ENCODE results near the gene PINK1.
"Not testable (repeated sequence)": the region's sequence is repeated elsewhere in the genome, so short reads cannot be mapped to it uniquely, and the experiment has no call there.

The PINK1 gene

GRCh38 chr1:20633190-20634064, at the start of gene PINK1:
TSS of gene PINK1 (plus strand) at chr1:20633458. CDS start at chr1:20633549, 91 bp downstream.
- DNase-seq (ENCODE audit: low spot score): peak; percentile 80

- no peak for DNase-seq (ENCODE audit: low spot score)
Observed at GRCh38 chr1:20584890-20585289, 48.4 kb upstream of the PINK1 start.

DNA sequence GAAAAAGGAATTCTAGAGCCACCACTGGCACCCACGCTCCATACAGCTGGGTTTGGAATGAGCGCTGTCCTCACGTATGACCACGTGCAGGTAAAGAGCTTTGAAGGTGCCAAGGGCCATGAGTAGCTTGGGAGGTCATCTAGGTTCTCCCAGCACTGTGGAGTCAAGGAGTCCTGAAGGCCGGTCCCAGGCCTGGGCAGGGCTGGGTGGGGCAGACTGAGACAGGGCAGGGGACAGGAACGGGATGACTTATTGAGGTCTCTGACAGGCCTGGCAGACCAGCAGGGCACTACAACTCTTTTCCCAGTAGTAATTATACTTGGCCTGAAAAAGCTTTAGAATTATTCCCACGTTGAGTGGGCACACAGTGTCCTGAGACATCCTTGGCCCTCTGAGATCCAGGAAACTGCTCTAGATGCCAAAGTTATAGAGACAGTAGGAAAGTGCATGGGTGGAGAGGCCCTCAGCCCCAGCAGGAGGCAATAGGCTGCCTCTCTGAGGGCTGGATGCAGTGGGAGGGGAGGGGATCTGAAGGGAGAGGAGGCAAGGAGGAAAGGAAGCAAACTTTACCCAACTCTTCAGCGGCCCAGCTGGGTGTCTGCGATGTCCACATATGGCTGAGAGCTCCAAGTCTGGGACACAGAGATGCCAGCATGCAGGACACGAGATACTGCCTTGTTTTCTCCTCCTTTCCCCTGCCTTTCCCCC, 46.2 kb upstream of the PINK1 start:
- DNase-seq (ENCODE audit: low spot score): no peak

- DNase-seq (ENCODE audit: low spot score): no peak
Observed at GRCh38 chr1:20587661-20588053, 45.6 kb upstream of the PINK1 start.

- no peak for DNase-seq (ENCODE audit: low spot score)
Observed at GRCh38 chr1:20588634-20589225, 44.5 kb upstream of the PINK1 start, which contains the start of gene CDA. TSS of gene CDA (plus strand) at chr1:20589097. CDS start at chr1:20589130, 33 bp downstream.

GRCh38 chr1:20589331-20590278, 43.7 kb upstream of the PINK1 start:
- DNase-seq (ENCODE audit: low spot score): no peak

- no peak for DNase-seq (ENCODE audit: low spot score)
Observed at GRCh38 chr1:20590306-20590777, 42.9 kb upstream of the PINK1 start.

DNA sequence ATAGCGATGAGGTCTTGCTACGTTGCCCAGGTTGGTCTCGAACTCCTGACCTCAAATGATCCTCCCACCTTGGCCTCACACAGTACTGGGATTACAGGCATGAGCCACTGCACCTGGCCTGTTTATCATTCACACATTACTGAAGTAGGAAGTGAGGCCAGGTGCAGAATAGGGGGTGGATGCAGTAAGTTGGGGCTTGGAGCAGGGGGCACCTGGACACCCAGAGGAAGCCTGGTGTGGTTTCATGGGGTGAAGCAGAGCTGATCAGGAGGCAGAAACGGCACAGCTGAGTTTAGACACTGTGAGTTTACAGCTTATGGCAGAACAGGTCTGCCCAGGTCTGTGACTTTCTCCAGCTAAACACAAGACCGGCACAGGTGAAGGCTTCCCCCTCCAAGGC, 39.5 kb upstream of the PINK1 start:
- DNase-seq (ENCODE audit: low spot score): peak; percentile 19

- DNase-seq (ENCODE audit: low spot score): no peak
Observed at GRCh38 chr1:20594746-20595145, 38.5 kb upstream of the PINK1 start.

GRCh38 chr1:20596106-20596505, 37.2 kb upstream of the PINK1 start:
- DNase-seq (ENCODE audit: low spot score): no peak

DNA sequence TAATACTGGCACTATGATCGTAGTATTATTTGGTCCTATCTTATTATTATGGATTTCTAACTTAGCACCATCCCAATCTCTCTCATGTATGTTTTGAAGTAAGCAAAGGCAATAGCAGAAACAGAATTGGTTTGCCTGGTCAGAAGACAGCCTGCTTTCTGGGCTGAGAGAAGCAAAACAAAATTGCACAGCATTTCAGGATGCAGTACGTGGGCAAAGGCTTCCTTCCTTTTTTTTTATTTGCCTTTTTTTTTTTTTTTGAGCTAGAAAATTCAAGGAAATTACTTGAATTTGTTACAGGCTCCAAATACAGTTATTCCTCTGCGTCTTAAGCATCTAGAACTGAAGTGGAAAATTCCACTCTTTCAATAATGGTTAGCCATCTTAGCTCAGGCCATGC, 35.6 kb upstream of the PINK1 start:
- no peak for DNase-seq (ENCODE audit: low spot score)

- no peak for DNase-seq (ENCODE audit: low spot score)
Observed at GRCh38 chr1:20600156-20600555, 33.1 kb upstream of the PINK1 start.

DNA sequence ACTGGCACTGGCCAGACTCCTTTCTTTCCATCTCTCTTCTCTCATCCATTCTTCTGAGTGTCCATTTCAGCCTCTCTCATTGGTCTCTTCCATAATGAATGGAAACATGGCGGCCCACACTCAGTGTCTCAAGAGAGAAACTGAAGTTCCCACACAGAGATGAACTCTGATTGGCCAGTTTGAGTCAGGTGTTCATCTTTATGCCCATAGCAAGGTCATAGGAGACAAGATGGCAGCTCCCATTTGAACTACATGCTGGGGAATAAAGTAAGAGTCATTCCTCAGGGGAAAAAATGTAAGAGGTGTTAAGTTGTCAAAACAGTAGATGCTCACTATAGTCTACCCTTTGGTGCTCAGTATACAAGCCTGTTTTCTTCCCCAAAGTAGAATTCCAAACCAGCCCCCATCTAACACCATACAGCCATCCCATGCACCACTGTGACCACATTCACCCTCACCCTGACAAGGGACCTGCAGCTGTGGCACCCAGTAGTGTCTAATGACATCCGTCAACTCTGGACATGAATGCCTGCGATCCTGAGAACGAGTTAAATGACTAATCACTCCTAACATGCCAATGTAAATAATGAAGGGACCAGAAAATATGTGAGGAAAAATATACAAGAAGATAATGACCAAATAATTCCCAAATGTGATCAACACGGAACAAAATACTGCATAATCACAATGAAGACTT, 32.0 kb upstream of the PINK1 start:
- peak; percentile 38 for DNase-seq (ENCODE audit: low spot score)

- DNase-seq (ENCODE audit: low spot score): no peak
Observed at GRCh38 chr1:20602851-20603450, 30.3 kb upstream of the PINK1 start.

DNA sequence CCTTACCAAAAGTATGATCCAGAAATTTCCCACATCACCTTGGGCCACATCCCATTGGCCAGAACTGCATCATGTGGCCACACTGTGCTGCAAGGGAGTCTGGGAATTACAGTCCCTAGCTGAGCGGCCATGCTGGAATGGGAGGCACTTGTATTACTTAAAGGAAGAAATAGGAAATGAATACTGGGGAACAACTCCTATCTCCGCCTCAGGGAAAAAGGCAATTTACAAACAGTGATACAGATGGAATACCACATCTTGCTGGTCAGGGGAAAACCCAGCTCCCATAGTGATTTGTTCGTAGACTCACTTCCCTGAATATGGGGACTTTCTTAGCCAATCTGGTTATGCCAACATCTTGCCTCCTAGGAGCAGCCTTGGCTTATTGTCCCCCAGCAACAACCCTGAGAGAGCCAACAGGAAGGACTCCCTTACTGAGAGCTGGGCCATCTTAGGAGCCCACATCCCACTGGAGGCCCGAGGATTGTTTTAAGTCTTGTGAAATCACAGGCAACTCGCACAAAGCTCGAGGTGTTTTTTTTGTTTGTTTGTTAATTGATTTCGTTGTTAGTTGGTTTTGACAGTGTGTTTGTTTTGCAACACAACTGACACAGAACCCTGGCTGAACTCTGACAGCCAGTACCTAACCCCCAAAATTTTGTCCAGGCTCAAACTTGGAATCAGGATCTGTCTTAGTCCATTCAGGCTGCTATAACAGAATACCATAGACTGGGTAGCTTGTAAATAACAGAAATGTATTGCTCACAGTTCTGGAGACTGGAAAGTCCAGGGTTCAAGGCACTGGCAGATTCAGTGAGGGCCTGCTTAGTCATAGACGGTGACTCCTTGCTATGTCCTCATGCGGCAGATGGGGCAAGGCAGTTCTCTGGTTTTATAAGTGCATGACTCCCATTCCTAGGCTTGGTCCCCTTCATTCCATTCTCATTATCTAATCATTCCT, 29.5 kb upstream of the PINK1 start:
- DNase-seq (ENCODE audit: low spot score): no peak

GRCh38 chr1:20604678-20605077, 28.6 kb upstream of the PINK1 start:
- no peak for DNase-seq (ENCODE audit: low spot score)

DNA sequence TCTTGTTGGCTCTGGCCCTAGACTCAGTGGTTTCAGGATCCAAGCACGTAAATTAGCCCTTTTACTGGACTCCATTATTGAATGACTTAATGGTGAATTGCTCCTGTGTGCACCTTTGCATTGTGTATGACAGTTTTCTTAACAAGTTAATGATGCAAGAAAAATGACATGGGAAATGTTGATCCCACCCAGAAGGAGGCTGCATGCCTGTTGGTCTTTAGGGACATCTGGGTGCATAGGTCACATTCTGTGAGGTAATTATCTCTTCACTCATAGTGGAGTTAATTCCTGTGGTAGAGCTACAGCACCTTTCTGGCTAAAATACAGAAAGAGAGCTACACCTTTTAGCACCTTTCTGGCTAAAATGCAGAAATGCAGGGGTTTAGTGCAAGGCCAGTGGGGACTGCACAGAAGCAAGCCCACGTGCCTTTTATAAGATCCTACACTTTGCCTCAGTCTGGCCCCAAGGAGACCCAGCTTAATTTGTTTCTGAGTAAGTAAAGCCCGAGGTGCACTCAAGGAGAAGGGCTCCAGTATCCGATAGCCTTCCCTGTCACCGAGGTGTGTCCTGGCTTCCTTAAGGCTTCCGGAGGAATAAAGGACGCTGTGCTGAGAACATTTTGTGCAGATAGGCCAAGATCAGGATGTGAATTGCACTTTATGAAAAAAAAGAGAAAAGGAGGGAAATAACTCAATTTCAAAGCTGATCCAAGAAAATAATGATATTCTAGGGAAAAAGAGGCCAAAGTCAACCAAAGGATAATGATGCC, 26.3 kb upstream of the PINK1 start:
- not testable (repeated sequence) for DNase-seq (ENCODE audit: low spot score)

DNA sequence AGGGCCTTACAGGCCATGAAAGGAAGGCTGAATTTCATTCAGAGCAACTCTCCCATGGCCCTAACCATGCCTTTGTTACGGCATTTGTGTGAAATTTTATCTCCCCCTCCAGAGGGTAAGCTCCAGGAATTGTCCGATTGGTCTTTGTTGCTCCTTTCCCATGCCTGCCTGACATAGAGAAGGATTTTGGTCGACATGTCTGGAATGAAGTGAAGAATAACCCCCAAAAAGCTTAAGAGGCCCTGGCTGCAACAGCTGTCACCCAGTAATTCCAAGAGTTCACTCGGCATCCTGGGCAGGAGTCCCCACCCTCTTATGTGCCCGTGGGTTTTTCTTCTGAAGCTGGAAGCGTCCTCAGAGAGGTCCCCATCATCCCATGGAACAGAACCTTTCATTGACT, 23.7 kb upstream of the PINK1 start:
- no peak for DNase-seq (ENCODE audit: low spot score)

GRCh38 chr1:20610970-20611369, 22.3 kb upstream of the PINK1 start:
- DNase-seq (ENCODE audit: low spot score): no peak
